Heart left ventricle (tissue), 13 donors: ENCODE data around the gene TNFRSF8.

Experiments used
- POLR2A ChIP-seq, 2 donors: fragments of 450-650 bp; IDR thresholded peaks; one replicate each; pipeline ENCODE4 v1.6.1; 2017; ENCODE audit warnings: antibody characterized with exemption in 2 of 2, mild to moderate bottlenecking in 2 of 2, moderate library complexity in 2 of 2
- TF ChIP-seq, protein P1 (sequence below), 12 donors: fragments of 200-600 bp; sonication (generic) in 4 of 12; IDR thresholded peaks; one replicate each; pipeline versions ENCODE4 v1.5.0 to v1.8.0; 2018 to 2022; ENCODE audit warnings: antibody characterized with exemption in 12 of 12, mild to moderate bottlenecking in 5 of 12
- donor health status: ischemic (EF 13 %, LVEDD 7.1; RV severe dilation, severe dysfunction).
- donor health status: DM: no; HTN: yes; CAD: no.
- donor health status: DM: no; HTN: no; CAD: no.
- donor health status: ischemic (EF 25% LVEDD 6.9; RV normal size, moderate dysfunction).
- donor health status: ischemic (EF 25% LVEDD 5.7; RV mildly dilated, moderate dysfunction).
- donor health status: ischemic (EF 35%, LVEDD 5.7; RV mildly dilated, moderate dysfunction).
- donor health status: nonischemic (EF 11% LVEDD 7.7; RV severe dilation, severe dysfunction).
- donor health status: DM: yes; HTN: yes; CAD: no.
- donor health status: PGD.
- donor health status: ischemic (EF 29% LVEDD 5.4; RV normal size, mild dysfunction).
- donor health status: nonischemic (EF 23%, LVEDD 6.1; RV moderate dilation, normal function).

DNA sequence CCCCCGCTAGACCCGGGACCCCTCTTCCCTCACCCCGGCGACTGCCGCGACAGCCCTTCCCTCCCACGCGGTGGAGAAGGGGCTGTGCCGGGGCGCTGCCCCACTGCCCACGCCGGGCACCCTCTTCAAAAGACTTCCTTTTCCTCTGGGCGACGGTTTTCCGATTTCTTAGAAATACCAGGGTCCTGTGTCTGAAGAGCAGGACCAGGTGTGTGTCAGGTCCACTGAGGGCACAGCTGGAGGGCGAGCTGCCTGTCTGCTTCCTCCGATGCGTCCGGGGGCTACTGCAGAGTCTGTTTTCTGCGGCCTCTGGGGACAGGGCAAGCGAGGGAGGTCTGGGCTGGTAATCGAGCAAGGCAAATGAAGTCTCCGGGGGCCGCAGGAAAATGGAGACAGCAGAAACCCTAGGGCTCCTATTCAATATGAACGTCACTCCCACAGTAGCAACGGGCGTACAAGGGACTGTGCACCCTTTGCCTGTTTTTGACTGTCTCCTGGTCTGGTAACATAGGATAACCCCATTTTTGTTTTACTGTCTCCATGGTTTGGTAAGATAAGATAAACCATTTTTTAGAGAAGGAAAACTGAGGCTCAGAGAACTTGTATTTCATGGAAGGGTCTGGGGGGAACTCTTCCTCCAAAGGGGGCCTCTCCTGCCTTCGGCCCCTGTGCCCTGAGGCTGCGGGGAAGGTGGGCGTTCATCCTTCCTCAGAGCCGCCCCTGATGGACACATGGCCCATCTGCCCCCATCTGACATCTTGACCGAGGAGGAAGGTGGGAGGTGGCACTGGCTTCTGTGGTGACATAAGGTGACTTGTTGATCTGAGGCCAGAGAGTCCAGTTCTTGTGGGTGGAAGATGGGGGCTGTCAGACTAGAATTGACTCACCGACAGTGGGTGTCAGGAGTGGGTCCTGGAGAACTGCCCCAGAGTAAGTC, 104.7 kb downstream of the TNFRSF8 start:
- TF ChIP-seq, protein P1, sequence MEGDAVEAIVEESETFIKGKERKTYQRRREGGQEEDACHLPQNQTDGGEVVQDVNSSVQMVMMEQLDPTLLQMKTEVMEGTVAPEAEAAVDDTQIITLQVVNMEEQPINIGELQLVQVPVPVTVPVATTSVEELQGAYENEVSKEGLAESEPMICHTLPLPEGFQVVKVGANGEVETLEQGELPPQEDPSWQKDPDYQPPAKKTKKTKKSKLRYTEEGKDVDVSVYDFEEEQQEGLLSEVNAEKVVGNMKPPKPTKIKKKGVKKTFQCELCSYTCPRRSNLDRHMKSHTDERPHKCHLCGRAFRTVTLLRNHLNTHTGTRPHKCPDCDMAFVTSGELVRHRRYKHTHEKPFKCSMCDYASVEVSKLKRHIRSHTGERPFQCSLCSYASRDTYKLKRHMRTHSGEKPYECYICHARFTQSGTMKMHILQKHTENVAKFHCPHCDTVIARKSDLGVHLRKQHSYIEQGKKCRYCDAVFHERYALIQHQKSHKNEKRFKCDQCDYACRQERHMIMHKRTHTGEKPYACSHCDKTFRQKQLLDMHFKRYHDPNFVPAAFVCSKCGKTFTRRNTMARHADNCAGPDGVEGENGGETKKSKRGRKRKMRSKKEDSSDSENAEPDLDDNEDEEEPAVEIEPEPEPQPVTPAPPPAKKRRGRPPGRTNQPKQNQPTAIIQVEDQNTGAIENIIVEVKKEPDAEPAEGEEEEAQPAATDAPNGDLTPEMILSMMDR (IDR thresholded peaks at IDR 0.05), result no peak
- TF ChIP-seq POLR2A (IDR thresholded peaks at IDR 0.05), result no peak
